GM21447 (cell line): ENCODE results near the gene SMC5.

ENCODE experiments used
- ATAC-seq: cut with Tn5 transposase; IDR thresholded peaks from one replicate; pipeline ENCODE4 v1.9.1; 2021; ENCODE audit not compliant: unreplicated experiment

The SMC5 gene

GRCh38 chr9:70403166-70403565, 144.4 kb downstream of the SMC5 start:
- ATAC-seq, result no peak

- no peak for ATAC-seq
Observed at GRCh38 chr9:70403618-70404025, 144.8 kb downstream of the SMC5 start.

- no peak for ATAC-seq
Observed at GRCh38 chr9:70404261-70404660, 145.5 kb downstream of the SMC5 start.
